ENCODE measurements around the gene CARD10.

CARD10 gene

GRCh38 chr22:37501610-37502341 lies 17.4 kb downstream of the CARD10 start:
- DNase-seq = peak; percentile 45

GRCh38 chr22:37500745-37501609 lies 18.2 kb downstream of the CARD10 start:
- peak; percentile 7 for DNase-seq

GRCh38 chr22:37499789-37500540 lies 19.2 kb downstream of the CARD10 start:
- DNase-seq = no peak

- DNase-seq = peak; percentile 52
Observed at GRCh38 chr22:37499027-37499707, 20.0 kb downstream of the CARD10 start.

- DNase-seq = peak; percentile 71
Observed at GRCh38 chr22:37498289-37498909, 20.8 kb downstream of the CARD10 start.

- no peak for DNase-seq
Observed at GRCh38 chr22:37497062-37497599, 22.1 kb downstream of the CARD10 start.

- peak; percentile 61 for DNase-seq
Observed at GRCh38 chr22:37496651-37497050, 22.6 kb downstream of the CARD10 start.

- DNase-seq = no peak
Observed at GRCh38 chr22:37493979-37494378, 25.2 kb downstream of the CARD10 start.

GRCh38 chr22:37492428-37493344 lies 26.5 kb downstream of the CARD10 start:
- DNase-seq = peak; percentile 75

- no peak for DNase-seq
Observed at GRCh38 chr22:37491559-37492427, 27.4 kb downstream of the CARD10 start.

- DNase-seq = no peak
Observed at GRCh38 chr22:37491106-37491505, 28.1 kb downstream of the CARD10 start.

GRCh38 chr22:37489983-37490382 lies 29.2 kb downstream of the CARD10 start:
- no peak for DNase-seq

GRCh38 chr22:37488337-37489135 lies 30.7 kb downstream of the CARD10 start:
- DNase-seq = no peak

- no peak for DNase-seq
Observed at GRCh38 chr22:37487571-37487970, 31.6 kb downstream of the CARD10 start.

GRCh38 chr22:37487129-37487528 lies 32.1 kb downstream of the CARD10 start:
- DNase-seq = no peak

GRCh38 chr22:37486224-37486845 lies 32.9 kb downstream of the CARD10 start, which contains the start of gene MFNG:
MFNG (minus strand) TSS chr22:37486384; CDS start chr22:37486177, 207 bp downstream.
- peak; percentile 66 for DNase-seq

- no peak for DNase-seq
Observed at GRCh38 chr22:37485395-37486223, 33.6 kb downstream of the CARD10 start.

Measured in NCI-H82 (cell line).